ENCODE measurements around the gene UXT.
"Not testable (repeated sequence)": the region's sequence is repeated elsewhere in the genome, so short reads cannot be mapped to it uniquely, and the experiment has no call there.

The UXT gene, protein sequence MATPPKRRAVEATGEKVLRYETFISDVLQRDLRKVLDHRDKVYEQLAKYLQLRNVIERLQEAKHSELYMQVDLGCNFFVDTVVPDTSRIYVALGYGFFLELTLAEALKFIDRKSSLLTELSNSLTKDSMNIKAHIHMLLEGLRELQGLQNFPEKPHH

DNA sequence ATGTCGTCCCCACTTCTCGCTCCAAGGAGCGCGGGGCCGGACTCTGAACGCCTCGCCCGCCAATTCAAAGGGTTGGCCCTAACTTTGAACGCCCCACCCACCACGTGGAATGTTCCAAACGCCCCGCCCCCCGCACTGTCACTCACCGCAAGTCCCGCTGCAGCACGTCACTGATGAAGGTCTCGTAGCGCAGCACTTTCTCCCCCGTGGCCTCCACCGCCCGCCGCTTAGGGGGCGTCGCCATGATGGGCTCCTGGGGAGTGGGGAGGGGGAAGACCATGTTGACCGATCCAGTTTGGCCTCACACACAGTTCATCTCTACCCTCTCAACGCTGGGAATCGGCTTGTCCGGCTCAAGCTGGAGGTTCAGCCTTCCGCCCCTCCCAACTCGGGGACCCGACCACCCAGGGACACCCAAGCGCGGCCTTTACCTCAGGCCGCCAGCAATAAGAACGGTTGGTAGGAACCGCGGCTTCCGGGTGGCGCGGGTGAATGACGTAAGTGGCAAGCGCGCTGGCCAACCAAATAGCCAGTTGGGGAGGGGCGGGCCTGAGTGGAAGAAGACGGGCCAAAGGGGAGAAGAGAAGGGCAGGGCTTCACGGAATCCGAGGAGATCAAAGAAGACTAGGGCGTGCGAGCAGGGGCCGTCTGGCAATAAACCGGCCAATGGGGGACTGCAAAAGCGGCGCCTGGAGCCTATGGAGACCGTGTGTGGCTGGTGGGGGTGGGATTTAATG, at the start of gene UXT:
TSS of gene UXT (minus strand) at position 497 of the 737 bp plus-strand sequence. CDS start at position 244, 253 bp downstream.
- FAIRE-seq (peak; percentile 91), DNase-seq (ENCODE audit: low spot score) (peak; percentile 87)

DNA sequence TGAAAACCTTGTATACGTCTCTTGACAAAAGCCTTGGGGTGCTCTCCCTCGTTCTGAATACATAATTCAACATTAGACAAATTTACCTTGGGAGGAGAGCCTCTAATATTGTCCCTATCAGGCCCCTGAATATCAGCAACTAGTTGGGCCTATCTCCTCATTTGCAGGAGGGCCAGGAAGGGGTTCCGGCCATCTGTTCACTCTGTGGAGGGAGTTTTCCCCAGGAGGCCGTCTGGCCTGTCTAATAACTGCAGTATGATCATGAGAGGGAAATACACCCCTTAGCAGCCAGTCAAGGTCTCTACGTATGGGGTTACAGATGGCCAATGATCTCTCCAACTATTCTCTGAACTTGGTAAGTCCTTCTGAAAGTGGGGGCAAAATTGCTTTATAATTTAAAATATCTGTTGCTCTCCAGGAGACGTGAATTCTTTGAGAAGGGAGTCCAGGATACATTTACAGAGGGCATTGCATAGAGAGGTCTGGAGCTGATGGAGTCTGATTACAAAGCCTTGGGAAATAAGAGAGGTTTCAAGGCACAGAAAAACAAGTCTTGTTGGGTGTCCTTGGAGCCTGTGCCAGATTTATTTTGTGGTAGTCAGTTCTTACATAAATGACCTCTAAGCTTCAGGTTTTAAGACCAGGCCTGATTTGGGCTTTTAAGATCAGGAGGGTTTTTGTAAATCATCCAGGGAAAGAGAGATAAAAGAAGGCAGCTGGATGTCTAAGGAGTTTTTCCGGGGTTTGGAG, 48.2 kb upstream of the UXT start:
- no peak for FAIRE-seq
- DNase-seq (ENCODE audit: low spot score), result no peak

GRCh38 chrX:47706575-47706974, 47.6 kb upstream of the UXT start:
- FAIRE-seq (no peak), DNase-seq (ENCODE audit: low spot score) (no peak)

GRCh38 chrX:47704736-47705135, 45.8 kb upstream of the UXT start:
- FAIRE-seq (no peak), DNase-seq (ENCODE audit: low spot score) (no peak)

DNA sequence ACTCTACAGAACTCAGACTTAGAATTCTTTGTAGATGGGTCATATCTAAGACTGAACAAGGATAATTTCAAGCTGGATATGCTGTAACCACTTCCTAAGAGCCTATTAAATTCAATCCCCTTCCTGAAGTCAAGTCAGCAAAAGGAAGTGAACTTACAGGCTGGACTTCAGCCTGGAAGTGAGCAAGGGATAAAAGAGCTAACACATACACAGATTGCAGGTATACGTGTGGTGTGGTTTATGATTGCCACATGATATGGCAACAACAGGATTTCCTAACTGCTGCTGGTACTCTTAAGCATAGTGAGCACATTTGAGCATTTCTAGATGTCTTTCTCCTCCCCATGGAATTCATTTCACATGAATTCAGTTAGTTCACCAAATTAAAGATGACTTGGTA, 38.2 kb upstream of the UXT start:
- FAIRE-seq (no peak), DNase-seq (ENCODE audit: low spot score) (no peak)

DNA sequence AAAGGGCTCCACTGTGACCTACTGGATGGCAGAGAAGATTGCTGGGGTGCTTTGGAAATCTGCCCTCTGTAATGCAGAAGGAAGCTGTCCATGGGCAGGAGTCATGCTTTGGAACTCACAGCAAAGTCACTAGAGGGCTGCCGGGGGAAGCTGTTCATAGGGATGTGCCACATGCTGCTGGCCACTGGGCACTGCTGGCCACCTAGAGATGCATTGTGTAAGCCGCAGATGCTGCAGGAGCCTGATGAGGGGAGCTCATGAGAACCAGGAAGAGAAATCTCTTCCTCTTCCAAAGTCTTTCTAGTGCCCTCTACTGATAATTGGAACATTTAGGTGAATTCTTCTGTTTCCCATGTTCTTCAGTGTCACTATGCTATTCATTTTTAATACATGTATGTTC, 31.2 kb upstream of the UXT start:
- no peak for FAIRE-seq
- DNase-seq (ENCODE audit: low spot score), result peak; percentile 4

GRCh38 chrX:47687263-47687662, 28.3 kb upstream of the UXT start:
- no peak for FAIRE-seq

GRCh38 chrX:47683829-47684205, 24.8 kb upstream of the UXT start:
- DNase-seq (ENCODE audit: low spot score) (no peak), FAIRE-seq (no peak)

More at GRCh38 chrX:47687263-47687662, 28.3 kb upstream of the UXT start:
- DNase-seq (ENCODE audit: low spot score), result no peak

DNA sequence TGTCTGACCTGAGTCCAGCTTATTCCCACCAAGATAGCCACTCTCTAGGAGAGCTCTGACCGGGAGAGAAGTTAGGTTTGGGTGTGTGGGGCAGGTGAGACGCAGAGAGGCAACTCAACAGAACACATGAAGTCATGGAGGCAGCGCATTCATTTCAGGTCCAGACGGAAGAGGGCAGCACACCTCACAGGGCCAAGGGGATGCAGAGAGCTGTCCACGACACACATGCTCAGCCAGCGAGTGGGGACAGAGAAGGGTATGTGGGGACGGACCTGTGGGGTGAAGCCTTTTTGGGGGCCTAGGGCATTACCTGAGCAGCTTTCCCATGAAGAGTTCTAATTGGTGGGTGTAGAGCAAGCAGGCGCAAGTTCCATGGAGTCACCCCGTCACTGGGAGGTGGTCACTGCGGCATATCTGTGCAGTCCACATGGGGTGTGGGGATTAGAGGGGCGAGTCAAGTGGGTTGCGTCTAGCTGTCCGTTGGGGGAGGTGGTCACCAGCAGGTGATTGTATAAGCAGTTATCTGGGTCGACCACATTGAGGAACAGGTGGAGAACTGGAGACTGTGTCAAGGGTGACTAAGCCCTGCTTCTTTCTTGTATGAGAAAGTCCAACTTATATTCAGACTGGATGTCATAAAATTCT, 24.3 kb upstream of the UXT start:
- FAIRE-seq (no peak), DNase-seq (ENCODE audit: low spot score) (no peak)

GRCh38 chrX:47675959-47676859, 17.2 kb upstream of the UXT start:
- FAIRE-seq; DNase-seq (ENCODE audit: low spot score): not testable (repeated sequence)

- no peak for FAIRE-seq
- DNase-seq (ENCODE audit: low spot score), result no peak
These were observed 15.8 kb upstream of the UXT start for GRCh38 chrX:47674776-47675175.

DNA sequence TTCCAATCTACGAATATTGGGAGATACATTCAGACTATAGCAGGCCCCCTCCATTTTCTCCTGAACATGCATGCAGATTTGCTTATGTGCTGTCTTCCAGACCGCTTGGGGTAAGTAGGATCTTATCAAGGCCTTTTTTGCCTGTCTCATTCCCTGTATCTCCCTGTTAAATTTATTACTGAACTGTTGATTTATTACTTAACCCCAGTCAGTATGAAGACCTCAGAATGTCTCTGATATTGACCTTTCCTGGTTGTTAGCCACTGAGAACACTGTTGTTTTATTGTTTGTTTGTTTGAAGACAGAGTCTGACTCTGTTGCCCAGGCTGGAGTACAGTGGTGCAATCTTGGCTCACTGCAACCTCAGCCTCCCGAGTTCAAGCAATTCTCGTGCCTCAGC, 6.8 kb upstream of the UXT start:
- not testable (repeated sequence) for FAIRE-seq; DNase-seq (ENCODE audit: low spot score)

DNA sequence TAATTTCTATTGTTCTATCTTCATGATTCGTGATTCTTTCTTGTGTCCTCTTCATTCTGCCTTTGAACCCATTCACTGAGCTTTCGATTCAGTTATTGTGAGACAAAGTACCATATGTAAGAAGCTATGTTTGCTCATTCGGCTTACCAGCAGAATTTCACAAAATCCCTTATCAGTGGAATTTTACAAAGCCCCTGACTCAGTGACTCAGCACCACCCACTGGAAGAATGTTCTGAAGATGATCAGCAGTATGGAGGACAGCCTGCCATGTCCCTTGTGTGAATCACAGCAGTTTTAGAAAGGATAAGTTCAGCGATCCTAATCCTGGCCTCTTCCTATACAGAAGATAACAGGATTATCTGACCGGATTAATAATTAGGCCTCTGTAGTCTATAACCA, 5.8 kb upstream of the UXT start:
- no peak for DNase-seq (ENCODE audit: low spot score)
- FAIRE-seq, result no peak

GRCh38 chrX:47662144-47662657, 3.2 kb upstream of the UXT start:
- DNase-seq (ENCODE audit: low spot score), result peak; percentile 85
- FAIRE-seq, result peak; percentile 96

DNA sequence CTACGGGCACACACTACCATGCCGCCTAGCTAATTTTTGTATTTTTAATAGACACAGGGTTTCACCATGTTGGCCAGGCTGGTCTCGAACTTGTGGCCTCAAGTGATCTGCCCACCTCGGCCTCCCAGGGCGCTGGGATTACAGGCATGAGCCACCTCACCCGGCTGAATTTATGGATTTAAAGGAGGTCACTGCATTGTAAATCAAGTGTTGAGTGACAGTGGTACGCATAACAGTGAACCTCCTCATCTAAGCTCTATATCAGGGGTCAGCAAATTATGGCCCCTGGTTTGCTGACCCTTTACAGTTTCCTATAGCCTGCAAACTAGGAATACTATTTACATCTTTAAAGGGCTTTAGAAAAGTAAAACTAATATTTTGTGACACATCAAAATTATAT, 2.6 kb upstream of the UXT start:
- no peak for FAIRE-seq
- DNase-seq (ENCODE audit: low spot score), result no peak

DNA sequence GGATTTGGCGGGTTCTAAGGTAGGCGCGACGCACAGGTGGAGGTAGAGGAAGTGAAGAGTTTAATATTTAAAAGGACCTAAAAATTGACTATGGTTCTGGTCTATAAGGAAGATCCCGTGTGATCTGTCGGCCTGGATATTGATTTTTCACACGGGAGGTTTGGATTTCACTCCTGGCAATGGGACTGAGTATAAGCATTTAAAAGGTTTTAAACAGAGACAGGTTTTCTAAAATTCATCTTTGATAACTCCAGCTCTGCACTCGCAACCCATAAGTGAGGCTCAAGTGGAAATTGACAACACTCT, 394 bp upstream of the UXT start:
- FAIRE-seq (no peak), DNase-seq (ENCODE audit: low spot score) (no peak)

GRCh38 chrX:47658301-47658683, 688 bp downstream of the UXT start:
- DNase-seq (ENCODE audit: low spot score), result no peak
- FAIRE-seq, result no peak

DNA sequence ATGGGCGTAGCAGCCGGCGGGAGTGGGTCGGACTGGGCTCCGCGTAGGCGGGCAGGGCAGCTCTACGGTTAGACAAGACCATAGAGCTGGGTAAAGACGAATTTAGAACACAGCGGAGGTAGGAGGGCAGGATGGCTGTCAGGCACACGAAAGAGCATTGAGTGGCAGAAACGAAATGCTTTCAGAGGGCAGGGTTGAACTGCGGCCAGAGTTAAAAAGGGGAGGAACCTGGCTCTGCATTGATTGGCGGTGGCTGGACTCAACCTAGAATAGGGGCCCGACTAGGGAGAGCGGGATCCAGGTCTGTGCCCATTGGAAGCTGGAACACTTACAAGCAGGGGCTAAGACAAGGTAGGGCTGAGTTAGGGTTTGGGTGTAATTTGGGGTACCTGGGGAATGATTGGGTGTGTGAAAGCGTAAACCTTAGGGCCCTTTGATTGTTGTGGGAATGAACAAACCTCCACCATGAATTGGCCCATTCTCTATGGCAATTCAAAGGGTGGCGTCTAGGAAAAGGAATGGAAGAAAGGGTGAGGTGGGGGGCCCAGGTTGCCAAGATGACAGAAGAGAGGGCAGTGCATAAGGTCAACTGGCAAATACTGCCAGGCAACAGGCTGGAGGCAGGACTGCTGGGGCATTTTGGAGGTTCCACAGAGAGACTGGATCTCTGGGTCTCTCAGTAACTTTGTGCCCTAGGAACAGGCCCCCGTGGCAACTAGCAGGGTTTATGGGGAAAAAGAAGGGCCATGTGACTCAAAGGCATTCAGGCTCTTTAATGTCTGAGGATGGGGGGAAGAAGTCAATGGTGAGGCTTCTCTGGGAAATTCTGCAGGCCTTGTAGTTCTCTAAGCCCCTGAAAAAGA, 7.7 kb downstream of the UXT start:
- DNase-seq (ENCODE audit: low spot score) (no peak), FAIRE-seq (no peak)

DNA sequence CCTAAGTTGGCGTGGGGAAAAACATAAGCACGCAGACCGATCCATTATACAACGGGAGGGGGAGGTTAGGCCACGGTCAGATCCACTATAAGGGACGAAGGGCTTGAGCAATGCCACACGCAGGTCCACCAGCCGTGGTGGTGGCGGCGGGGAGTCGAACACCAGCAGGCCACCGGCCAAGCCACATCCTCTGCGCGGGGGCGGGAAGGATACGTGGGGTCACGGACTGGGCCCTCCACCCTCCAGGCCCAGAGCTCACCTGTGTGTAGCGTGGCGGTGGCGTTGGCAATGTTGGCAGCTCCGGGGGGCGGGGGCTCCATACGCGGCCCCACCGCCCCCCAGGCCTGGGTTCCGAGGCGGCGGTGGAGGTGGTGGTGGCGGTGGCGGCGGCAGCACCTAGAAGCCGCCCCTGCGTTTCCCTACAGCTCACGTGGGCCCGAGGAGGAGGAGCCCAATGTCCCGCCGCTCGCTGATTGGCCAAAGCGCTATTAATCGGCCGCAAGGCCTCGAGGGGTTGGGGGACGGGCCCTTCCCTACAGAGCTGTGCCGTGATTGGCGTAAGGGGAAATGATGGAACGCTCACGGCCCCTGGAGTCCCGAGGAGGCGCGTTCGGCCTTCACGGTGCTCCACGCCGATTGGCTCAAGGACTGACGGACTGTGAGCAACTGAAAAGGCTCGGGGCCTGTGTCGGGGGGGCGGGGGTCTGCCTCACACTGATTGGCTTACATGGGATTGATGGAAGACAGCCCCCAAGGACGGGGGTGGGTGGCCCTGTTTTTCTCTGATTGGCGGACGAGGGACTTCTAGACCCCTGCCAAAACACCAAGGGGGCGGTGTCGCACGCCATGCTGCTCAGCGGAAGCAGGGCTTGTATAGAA, 8.6 kb downstream of the UXT start, which contains the start of gene ELK1:
TSS of gene ELK1 (minus strand) at position 400 of the 879 bp plus-strand sequence. CDS start 9,122 bp downstream, outside the sequence.
- FAIRE-seq, result peak; percentile 95

More for the DNA sequence above, 8.6 kb downstream of the UXT start, which contains the start of gene ELK1:
- DNase-seq (ENCODE audit: low spot score), result peak; percentile 88

All from RCC 7860 (cell line).